ENCODE measurements around the gene SPDYE1.

The SPDYE1 gene

DNA sequence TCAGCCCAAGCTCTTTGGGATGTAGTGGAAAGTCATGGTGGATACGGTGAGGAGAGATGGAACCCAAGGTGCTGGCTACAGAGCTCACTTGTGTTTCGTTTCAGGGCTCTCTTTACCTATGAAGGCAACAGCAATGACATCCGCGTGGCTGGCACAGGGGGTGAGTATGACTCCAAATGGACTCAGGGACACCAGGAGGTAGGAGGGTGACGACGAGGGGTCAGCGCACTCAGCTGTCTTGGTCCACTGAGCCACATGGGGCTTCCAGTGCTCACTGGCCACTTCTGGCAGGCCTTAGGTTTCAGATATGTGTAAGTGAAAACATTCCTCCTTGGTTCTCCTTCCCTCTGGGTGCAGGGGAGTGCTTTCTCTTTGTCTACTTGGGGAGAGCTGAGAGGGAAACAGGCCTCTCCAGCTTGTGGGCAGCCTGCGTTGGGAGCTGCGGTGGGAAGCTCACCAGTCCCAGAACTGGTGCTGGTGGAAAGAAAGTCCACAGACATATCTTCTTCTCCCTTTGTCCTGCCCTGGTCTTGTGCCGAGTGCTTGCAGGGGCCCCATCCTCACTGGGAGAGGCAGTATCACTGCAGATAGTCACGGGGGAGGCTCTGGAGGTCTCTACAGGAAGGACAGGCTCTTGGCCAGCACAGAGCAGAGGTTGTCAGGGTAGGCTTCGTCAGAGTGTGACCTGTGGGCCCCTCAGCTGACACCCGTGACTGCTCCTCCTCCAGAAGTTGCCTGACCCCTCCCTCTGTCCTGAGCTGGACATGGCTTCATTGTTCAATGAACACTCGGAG, 52.6 kb downstream of the SPDYE1 start:
- DNase-seq (ENCODE audit: low read depth), result no peak
- no peak overlapping the region for H3K4me3 ChIP-seq (replicated peaks; ENCODE audit: low read depth, low read length)
- TF ChIP-seq, protein P1, sequence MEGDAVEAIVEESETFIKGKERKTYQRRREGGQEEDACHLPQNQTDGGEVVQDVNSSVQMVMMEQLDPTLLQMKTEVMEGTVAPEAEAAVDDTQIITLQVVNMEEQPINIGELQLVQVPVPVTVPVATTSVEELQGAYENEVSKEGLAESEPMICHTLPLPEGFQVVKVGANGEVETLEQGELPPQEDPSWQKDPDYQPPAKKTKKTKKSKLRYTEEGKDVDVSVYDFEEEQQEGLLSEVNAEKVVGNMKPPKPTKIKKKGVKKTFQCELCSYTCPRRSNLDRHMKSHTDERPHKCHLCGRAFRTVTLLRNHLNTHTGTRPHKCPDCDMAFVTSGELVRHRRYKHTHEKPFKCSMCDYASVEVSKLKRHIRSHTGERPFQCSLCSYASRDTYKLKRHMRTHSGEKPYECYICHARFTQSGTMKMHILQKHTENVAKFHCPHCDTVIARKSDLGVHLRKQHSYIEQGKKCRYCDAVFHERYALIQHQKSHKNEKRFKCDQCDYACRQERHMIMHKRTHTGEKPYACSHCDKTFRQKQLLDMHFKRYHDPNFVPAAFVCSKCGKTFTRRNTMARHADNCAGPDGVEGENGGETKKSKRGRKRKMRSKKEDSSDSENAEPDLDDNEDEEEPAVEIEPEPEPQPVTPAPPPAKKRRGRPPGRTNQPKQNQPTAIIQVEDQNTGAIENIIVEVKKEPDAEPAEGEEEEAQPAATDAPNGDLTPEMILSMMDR (IDR thresholded peaks at IDR 0.05; ENCODE audit: low read length, missing control alignments), result no peak

GRCh38 chr7:44050915-44051560, 53.3 kb downstream of the SPDYE1 start:
- no peak for DNase-seq (ENCODE audit: low read depth)
- H3K4me3 ChIP-seq (replicated peaks; ENCODE audit: low read depth, low read length), result no peak overlapping the region
- TF ChIP-seq, protein P1 (IDR thresholded peaks at IDR 0.05; ENCODE audit: low read length, missing control alignments), result no peak

DNA sequence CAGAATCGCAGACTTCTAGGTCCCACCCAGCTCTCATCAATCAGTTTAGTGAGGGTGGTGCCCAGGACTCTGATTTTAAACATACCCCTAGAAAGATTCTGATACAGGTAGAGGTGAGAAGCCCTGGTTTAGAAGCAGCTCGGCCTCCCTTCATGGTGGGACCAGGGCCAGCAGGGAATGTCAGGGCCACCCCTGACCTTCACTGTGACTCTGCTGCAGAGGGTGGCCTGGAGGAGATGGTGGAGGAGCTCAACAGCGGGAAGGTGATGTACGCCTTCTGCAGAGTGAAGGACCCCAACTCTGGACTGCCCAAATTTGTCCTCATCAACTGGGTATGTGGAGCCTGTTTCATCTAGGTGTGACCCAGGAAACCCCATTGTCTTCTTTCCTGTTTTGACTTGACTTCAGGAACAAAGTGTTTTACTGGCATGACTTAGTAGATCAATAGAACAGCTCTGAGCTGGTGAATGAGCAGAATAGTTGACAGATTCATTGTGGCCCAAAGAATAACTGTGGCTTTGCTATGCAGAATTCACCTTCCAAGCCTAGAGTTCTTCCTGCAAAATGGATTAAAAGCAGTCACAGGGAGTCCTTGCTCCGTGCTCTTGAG, 54.0 kb downstream of the SPDYE1 start:
- TF ChIP-seq, protein P1 (IDR thresholded peaks at IDR 0.05; ENCODE audit: low read length, missing control alignments), result no peak
- no peak overlapping the region for H3K4me3 ChIP-seq (replicated peaks; ENCODE audit: low read depth, low read length)
- DNase-seq (ENCODE audit: low read depth), result no peak

DNA sequence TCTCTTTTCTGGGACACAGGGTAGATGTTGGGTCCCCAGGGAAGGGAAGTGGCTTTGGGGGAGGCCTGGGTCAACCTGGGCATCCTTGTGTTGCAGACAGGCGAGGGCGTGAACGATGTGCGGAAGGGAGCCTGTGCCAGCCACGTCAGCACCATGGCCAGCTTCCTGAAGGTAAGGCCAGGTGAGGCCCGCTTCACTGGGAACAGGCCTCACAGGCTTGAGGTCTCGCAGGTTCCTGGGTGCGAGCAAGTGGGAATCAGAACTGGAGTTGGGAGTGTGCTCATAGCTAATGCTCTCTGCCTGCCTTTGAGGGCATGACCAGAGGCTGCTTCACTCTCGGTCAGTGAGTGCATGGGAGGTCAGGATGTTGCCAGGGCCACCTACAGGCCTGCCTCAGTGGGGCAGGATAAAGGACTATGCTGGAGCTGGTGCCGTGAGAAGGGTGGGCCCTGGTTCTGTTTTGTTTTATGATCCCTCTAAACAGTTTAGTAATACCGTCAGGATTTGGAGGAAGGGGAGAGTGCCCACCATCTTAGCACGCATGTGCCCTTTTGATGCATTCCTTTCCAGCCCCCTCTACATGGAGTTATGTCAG, 55.2 kb downstream of the SPDYE1 start:
- no peak for DNase-seq (ENCODE audit: low read depth)
- no peak overlapping the region for H3K4me3 ChIP-seq (replicated peaks; ENCODE audit: low read depth, low read length)
- TF ChIP-seq, protein P1 (IDR thresholded peaks at IDR 0.05; ENCODE audit: low read length, missing control alignments), result no peak

DNA sequence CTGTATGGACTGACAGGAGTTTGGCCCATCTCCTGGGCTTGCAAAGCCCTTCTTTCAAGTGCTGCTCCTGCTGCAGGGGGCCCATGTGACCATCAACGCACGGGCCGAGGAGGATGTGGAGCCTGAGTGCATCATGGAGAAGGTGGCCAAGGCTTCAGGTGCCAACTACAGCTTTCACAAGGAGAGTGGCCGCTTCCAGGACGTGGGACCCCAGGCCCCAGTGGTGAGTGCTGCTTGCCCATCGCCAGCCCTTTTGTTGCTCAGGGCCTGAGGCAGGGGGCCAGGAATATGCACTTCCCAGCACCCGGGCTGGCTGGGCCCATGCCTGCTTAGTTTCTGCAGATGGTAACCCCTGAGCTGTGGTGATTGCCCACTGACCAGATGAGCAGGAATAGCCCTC, 59.0 kb downstream of the SPDYE1 start:
- DNase-seq (ENCODE audit: low read depth), result no peak
- H3K4me3 ChIP-seq (replicated peaks; ENCODE audit: low read depth, low read length), result no peak overlapping the region
- TF ChIP-seq, protein P1 (IDR thresholded peaks at IDR 0.05; ENCODE audit: low read length, missing control alignments), result no peak

GRCh38 chr7:44057181-44057848, 59.6 kb downstream of the SPDYE1 start:
- H3K4me3 ChIP-seq (replicated peaks; ENCODE audit: low read depth, low read length), result no peak overlapping the region
- no peak for DNase-seq (ENCODE audit: low read depth)
- TF ChIP-seq, protein P1 (IDR thresholded peaks at IDR 0.05; ENCODE audit: low read length, missing control alignments), result no peak
